ENCODE data around the gene ZNF692. TPM values are rescaled to one million over a fixed set of nuclear protein-coding genes. Genes with fewer than 3 reads are reported as not detected.

The ZNF692 gene
- total and polyA plus RNA-seq, 2 of the 13 experiments (the other 11 are each of a cell fraction or from before 2014, with no cell fraction given): 27.3 to 45.8 TPM

GRCh38 chr1:248838357-248839167, 20.3 kb downstream of the ZNF692 start (continued):
- TF ChIP-seq MIER2 (CRISPR knock-in tag; IDR thresholded peaks at IDR 0.05) (no peak), NR1H2 (CRISPR knock-in tag; IDR thresholded peaks at IDR 0.05; ENCODE audit: borderline replicate concordance, low read depth) (peak; percentile 61; the same call in 1 of the 2 replicates), NR2C2 (CRISPR knock-in tag; IDR thresholded peaks at IDR 0.05; ENCODE audit: borderline replicate concordance) (peak; percentile 89), ATRX (CRISPR knock-in tag; IDR thresholded peaks at IDR 0.05; ENCODE audit: borderline replicate concordance) (no peak), GATA4 (IDR thresholded peaks at IDR 0.05; ENCODE audit: borderline replicate concordance, low read depth) (no peak), ARHGAP35 (CRISPR knock-in tag; IDR thresholded peaks at IDR 0.05; ENCODE audit: borderline replicate concordance) (0 out of 2 replicates have a peak, but pooled peaks have one; percentile 30), ZC3H4 (CRISPR knock-in tag; IDR thresholded peaks at IDR 0.05; ENCODE audit: borderline replicate concordance) (no peak), JUNB (CRISPR knock-in tag; IDR thresholded peaks at IDR 0.05; ENCODE audit: borderline replicate concordance) (no peak), ZNF30 (CRISPR knock-in tag; IDR thresholded peaks at IDR 0.05) (no peak), HMG20B (CRISPR knock-in tag; conservative IDR thresholded peaks at IDR 0.05) (peak; percentile 41), BCLAF1 (IDR thresholded peaks at IDR 0.05) (no peak), ZGPAT (CRISPR knock-in tag; IDR thresholded peaks at IDR 0.05) (peak; percentile 89), FOXJ3 (CRISPR knock-in tag; IDR thresholded peaks at IDR 0.05; ENCODE audit: borderline replicate concordance) (no peak), REPIN1 (CRISPR knock-in tag; IDR thresholded peaks at IDR 0.05; ENCODE audit: borderline replicate concordance, low read depth) (peak; percentile 68), TARDBP (CRISPR knock-in tag; IDR thresholded peaks at IDR 0.05) (peak; percentile 4; the same call in 1 of the 2 replicates), RAD21 (CRISPR knock-in tag; IDR thresholded peaks at IDR 0.05) (peak; percentile 51; the same call in 1 of the 2 replicates), JARID2 (CRISPR knock-in tag; IDR thresholded peaks at IDR 0.05; ENCODE audit: insufficient replicate concordance) (peak; percentile 62), NCOA2 (CRISPR knock-in tag; IDR thresholded peaks at IDR 0.05) (peak; percentile 37; the same call in 1 of the 2 replicates), ELF1 (CRISPR knock-in tag; IDR thresholded peaks at IDR 0.05) (0 out of 2 replicates have a peak, but pooled peaks have one; percentile 63), AHR (CRISPR knock-in tag; IDR thresholded peaks at IDR 0.05) (peak; percentile 44; the same call in 1 of the 2 replicates), ZNF350 (CRISPR knock-in tag; IDR thresholded peaks at IDR 0.05; ENCODE audit: borderline replicate concordance, low read depth) (peak; percentile 87), ONECUT2 (CRISPR knock-in tag; IDR thresholded peaks at IDR 0.05) (no peak)
- TF ChIP-seq, protein P1, sequence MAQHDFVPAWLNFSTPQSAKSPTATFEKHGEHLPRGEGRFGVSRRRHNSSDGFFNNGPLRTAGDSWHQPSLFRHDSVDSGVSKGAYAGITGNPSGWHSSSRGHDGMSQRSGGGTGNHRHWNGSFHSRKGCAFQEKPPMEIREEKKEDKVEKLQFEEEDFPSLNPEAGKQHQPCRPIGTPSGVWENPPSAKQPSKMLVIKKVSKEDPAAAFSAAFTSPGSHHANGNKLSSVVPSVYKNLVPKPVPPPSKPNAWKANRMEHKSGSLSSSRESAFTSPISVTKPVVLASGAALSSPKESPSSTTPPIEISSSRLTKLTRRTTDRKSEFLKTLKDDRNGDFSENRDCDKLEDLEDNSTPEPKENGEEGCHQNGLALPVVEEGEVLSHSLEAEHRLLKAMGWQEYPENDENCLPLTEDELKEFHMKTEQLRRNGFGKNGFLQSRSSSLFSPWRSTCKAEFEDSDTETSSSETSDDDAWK (CRISPR knock-in tag; IDR thresholded peaks at IDR 0.05): no peak
- TF ChIP-seq, protein P2, sequence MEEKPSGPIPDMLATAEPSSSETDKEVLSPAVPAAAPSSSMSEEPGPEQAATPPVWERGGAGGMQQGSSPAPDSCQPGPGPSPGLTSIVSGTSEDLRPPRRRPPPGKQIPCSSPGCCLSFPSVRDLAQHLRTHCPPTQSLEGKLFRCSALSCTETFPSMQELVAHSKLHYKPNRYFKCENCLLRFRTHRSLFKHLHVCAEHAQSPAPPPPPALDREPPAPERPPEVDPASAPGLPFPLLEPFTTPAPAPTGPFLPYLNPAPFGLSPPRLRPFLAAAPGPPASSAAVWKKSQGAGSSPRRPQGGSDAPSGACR (CRISPR knock-in tag; IDR thresholded peaks at IDR 0.05): peak; percentile 45; the same call in 1 of the 2 replicates

All from HepG2 (cell line).